ENCODE data around the gene GEMIN8. TPM values are rescaled to one million over a fixed set of nuclear protein-coding genes. Genes with fewer than 3 reads are reported as not detected.

Gene GEMIN8
- total RNA-seq, 4 donors from 2014 or later = 10.7 to 47.9 (median 17.3) TPM

DNA sequence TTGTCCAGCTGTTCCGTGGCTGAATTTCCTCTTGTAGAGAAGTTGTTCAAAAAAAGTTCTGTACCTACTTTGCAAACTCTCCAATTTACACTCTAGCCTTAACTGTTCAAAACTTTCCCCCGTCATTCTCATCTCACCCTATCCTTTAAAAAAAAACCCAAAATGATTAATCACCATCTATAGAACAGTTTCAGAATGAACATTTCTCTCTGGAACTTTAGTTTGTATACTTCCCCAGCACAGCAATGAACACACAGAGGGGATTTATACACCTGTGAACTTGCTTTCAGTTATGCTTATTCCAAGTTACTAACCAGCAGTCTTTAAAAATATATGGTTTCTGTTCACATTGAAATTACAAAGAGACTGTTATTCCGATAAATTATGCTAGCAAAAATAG lies 1.2 kb downstream of the GEMIN8 start:
- no peak for DNase-seq
- TF ChIP-seq POLR2A (IDR thresholded peaks at IDR 0.05) = no peak
- TF ChIP-seq, protein P1, sequence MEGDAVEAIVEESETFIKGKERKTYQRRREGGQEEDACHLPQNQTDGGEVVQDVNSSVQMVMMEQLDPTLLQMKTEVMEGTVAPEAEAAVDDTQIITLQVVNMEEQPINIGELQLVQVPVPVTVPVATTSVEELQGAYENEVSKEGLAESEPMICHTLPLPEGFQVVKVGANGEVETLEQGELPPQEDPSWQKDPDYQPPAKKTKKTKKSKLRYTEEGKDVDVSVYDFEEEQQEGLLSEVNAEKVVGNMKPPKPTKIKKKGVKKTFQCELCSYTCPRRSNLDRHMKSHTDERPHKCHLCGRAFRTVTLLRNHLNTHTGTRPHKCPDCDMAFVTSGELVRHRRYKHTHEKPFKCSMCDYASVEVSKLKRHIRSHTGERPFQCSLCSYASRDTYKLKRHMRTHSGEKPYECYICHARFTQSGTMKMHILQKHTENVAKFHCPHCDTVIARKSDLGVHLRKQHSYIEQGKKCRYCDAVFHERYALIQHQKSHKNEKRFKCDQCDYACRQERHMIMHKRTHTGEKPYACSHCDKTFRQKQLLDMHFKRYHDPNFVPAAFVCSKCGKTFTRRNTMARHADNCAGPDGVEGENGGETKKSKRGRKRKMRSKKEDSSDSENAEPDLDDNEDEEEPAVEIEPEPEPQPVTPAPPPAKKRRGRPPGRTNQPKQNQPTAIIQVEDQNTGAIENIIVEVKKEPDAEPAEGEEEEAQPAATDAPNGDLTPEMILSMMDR (IDR thresholded peaks at IDR 0.05) = no peak
- no peaks in the 10 kb centered on the region for H3K4me1 ChIP-seq
- no peak overlapping the region for H3K4me3 ChIP-seq
- H3K9me3 ChIP-seq = no peaks in the 10 kb centered on the region
- no peaks in the 10 kb centered on the region for H3K27me3 ChIP-seq
- H3K27ac ChIP-seq = no peak overlapping the region
- H3K36me3 ChIP-seq = no peaks in the 10 kb centered on the region

DNA sequence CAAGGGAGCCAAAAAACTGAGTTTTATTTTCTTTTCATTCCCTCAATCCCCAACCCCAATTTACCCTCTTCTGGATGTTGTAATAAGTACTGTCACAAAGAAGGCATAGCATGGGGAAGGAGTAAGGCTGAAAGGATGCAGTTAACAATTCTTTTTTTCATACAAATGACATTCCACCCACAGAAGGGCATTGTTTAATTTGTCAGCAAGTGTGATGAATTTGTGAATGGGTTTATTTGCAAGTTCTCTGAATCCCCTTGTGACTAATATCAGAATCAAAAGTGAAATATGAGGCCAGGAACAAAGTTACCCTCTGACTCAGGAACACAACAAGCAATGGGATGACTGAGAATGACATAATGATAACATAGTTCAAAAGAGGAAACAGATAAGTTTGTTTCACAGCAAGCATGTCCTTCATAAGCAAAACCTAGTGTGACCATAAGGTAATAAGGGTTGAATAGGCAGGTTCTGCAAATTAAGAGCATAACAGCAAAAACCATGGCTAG lies 2.1 kb downstream of the GEMIN8 start:
- Histone ChIP-seq H3K4me3 (no peak overlapping the region), H3K9me3 (no peaks in the 10 kb centered on the region), H3K36me3 (no peaks in the 10 kb centered on the region), H3K27me3 (no peaks in the 10 kb centered on the region), H3K4me1 (no peaks in the 10 kb centered on the region), H3K27ac (no peak overlapping the region)
- TF ChIP-seq POLR2A (IDR thresholded peaks at IDR 0.05) = no peak
- TF ChIP-seq, protein P1 (IDR thresholded peaks at IDR 0.05) = no peak
- DNase-seq = no peak

- Histone ChIP-seq H3K36me3 (no peaks in the 10 kb centered on the region), H3K4me3 (no peak overlapping the region), H3K27ac (no peak overlapping the region), H3K27me3 (no peaks in the 10 kb centered on the region), H3K9me3 (no peaks in the 10 kb centered on the region), H3K4me1 (no peaks in the 10 kb centered on the region)
- no peak for DNase-seq
- TF ChIP-seq POLR2A (IDR thresholded peaks at IDR 0.05) = no peak
- TF ChIP-seq, protein P1 (IDR thresholded peaks at IDR 0.05) = no peak
Measured at GRCh38 chrX:14027036-14027435, 2.7 kb downstream of the GEMIN8 start.

DNA sequence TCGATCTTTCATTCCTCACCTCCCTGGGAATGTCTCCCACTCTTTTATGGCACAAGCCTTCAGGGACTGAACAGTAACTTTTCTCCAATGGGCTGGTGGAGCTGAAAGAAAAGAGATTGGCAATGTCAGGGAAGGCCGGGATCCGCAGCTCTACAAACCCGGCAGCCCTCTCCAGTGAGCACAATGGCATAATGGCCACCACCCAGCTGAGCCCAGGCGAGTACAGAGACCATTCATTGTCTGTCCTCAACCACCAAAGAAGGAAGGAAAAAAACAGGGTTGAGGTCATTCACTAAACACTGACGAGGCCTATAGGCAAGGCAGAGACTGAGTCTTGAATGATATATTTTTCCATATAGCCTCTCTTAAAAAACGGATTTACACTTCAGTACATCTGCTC lies 3.6 kb downstream of the GEMIN8 start:
- DNase-seq = no peak
- Histone ChIP-seq H3K27me3 (no peaks in the 10 kb centered on the region), H3K36me3 (no peaks in the 10 kb centered on the region), H3K27ac (no peak overlapping the region), H3K4me1 (no peaks in the 10 kb centered on the region), H3K4me3 (no peak overlapping the region), H3K9me3 (no peaks in the 10 kb centered on the region)
- TF ChIP-seq, protein P1 (IDR thresholded peaks at IDR 0.05) = no peak
- TF ChIP-seq POLR2A (IDR thresholded peaks at IDR 0.05) = no peak

GRCh38 chrX:14022019-14022418 lies 7.7 kb downstream of the GEMIN8 start:
- no peaks in the 10 kb centered on the region for H3K27me3 ChIP-seq
- DNase-seq = no peak
- no peaks in the 10 kb centered on the region for H3K36me3 ChIP-seq
- no peaks in the 10 kb centered on the region for H3K4me1 ChIP-seq
- H3K27ac ChIP-seq = no peak overlapping the region
- no peaks in the 10 kb centered on the region for H3K9me3 ChIP-seq
- TF ChIP-seq, protein P1 (IDR thresholded peaks at IDR 0.05) = no peak
- TF ChIP-seq POLR2A (IDR thresholded peaks at IDR 0.05) = no peak
- H3K4me3 ChIP-seq = no peak overlapping the region

GRCh38 chrX:14017399-14017798 lies 12.3 kb downstream of the GEMIN8 start:
- no peaks in the 10 kb centered on the region for H3K4me1 ChIP-seq
- no peaks in the 10 kb centered on the region for H3K27me3 ChIP-seq
- no peaks in the 10 kb centered on the region for H3K9me3 ChIP-seq
- H3K4me3 ChIP-seq = no peak overlapping the region
- TF ChIP-seq, protein P1 (IDR thresholded peaks at IDR 0.05) = no peak
- no peak for TF ChIP-seq POLR2A (IDR thresholded peaks at IDR 0.05)
- DNase-seq = no peak
- no peaks in the 10 kb centered on the region for H3K36me3 ChIP-seq
- H3K27ac ChIP-seq = no peak overlapping the region

All from Peyer's patch (tissue), 4 donors.